GM21390 (cell line): ENCODE data around the gene PRR16.

Experiments used
- ATAC-seq: cut with Tn5 transposase; IDR thresholded peaks from one replicate; pipeline ENCODE4 v1.9.1; 2021; ENCODE audit not compliant: unreplicated experiment

PRR16 gene

GRCh38 chr5:120706877-120707276, 242.8 kb downstream of the PRR16 start:
- ATAC-seq, result no peak

DNA sequence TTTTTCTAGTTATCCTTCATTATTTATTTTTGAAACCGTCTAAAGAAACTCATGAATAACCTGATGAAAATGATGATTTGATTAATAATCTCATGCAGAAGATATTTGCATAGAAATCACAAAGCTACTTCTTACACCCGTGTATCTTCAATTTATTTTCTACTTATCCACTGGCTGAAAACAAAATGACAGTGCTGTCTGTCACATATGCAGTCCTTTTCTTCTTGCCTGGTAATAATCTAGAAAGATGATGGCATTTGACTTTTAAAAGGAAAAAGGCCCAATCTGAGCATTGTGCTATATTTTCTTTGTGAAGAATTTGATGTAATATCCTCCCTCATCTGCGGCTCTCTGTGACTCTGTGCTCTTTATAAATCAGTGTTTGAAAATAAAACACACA, 253.3 kb downstream of the PRR16 start:
- no peak for ATAC-seq

GRCh38 chr5:120730214-120730613, 266.1 kb downstream of the PRR16 start:
- no peak for ATAC-seq

- no peak for ATAC-seq
Observed at GRCh38 chr5:120734033-120734432, 269.9 kb downstream of the PRR16 start.

DNA sequence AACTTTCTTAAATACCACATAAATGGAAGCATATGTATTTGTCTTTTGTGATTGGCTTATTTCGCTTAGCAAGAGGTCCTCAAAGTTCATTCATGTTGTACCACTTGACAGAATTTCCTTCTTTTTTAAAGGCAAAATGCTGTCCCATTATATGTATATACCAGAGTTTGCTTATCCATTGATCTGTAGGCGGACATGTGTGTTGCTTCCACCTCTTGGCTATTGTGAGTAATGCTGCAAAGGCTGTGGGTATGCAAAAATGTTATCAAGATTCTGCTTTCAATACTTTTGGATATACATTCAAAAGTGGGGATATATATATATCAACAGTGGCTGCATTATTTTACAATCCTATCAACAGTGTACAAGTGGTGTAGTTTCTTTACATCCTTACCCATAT, 271.0 kb downstream of the PRR16 start:
- no peak for ATAC-seq
